Measurements from ENCODE around the gene PIEZO2.

DNA sequence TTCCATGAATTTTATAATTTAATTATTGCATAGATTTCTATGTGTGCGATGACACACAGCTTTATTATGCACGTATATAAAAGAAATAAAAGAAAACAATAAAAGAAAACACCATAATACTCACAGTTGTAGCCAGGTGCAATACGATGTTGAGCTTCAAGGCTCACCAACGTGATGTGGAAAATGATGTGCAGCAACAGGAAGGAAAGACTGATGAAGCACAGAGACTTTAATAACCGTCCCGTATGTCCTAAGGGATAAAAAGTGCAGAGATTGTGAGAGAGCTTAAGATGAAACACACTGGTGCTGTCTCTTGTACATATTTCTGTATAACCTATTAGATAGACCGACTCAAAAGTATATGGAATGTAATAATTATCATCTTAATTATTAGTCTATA is 170.0 kb downstream of the PIEZO2 start:
- TF ChIP-seq CTCF (IDR thresholded peaks at IDR 0.05; ENCODE audit: insufficient read depth, low read length, poor library complexity, severe bottlenecking) (no peak), EZH2phosphoT487 (conservative IDR thresholded peaks at IDR 0.05; ENCODE audit: low read length) (no peak)

All from SU-DHL-6 (cell line).